ENCODE data around the gene FRMD4A. TPM values are rescaled to one million over a fixed set of nuclear protein-coding genes. Genes with fewer than 3 reads are reported as not detected.

FRMD4A gene
- total RNA-seq, 1 donor from 2014 or later, result 33.3 TPM

- DNase-seq, result no peak
These were observed 632.5 kb downstream of the FRMD4A start for GRCh38 chr10:13698217-13698616.

- DNase-seq, result no peak
These were observed 634.7 kb downstream of the FRMD4A start for GRCh38 chr10:13696071-13696470.

GRCh38 chr10:13695588-13695987 is 635.1 kb downstream of the FRMD4A start:
- no peak for DNase-seq

- no peak for DNase-seq
These were observed 636.7 kb downstream of the FRMD4A start for GRCh38 chr10:13693783-13694700.

GRCh38 chr10:13690281-13690825 is 640.4 kb downstream of the FRMD4A start:
- DNase-seq, result no peak

GRCh38 chr10:13686331-13686752 is 644.4 kb downstream of the FRMD4A start:
- no peak for DNase-seq

GRCh38 chr10:13685885-13686284 is 644.8 kb downstream of the FRMD4A start:
- DNase-seq, result no peak

- DNase-seq, result peak; percentile 62
These were observed 645.8 kb downstream of the FRMD4A start for GRCh38 chr10:13684806-13685482.

GRCh38 chr10:13684252-13684791 is 646.4 kb downstream of the FRMD4A start:
- peak; percentile 83 for DNase-seq

GRCh38 chr10:13683017-13683416 is 647.7 kb downstream of the FRMD4A start:
- DNase-seq, result no peak

- DNase-seq, result no peak
These were observed 648.8 kb downstream of the FRMD4A start for GRCh38 chr10:13681960-13682359.

- DNase-seq, result no peak
These were observed 649.2 kb downstream of the FRMD4A start for GRCh38 chr10:13681528-13681927.

- DNase-seq, result no peak
These were observed 649.6 kb downstream of the FRMD4A start for GRCh38 chr10:13681095-13681494.

GRCh38 chr10:13678101-13678843 is 652.5 kb downstream of the FRMD4A start:
- no peak for DNase-seq

GRCh38 chr10:13674645-13675588 is 655.8 kb downstream of the FRMD4A start:
- DNase-seq, result no peak

- peak; percentile 48 for DNase-seq
These were observed 657.6 kb downstream of the FRMD4A start for GRCh38 chr10:13673156-13673555.

- no peak for DNase-seq
These were observed 658.2 kb downstream of the FRMD4A start for GRCh38 chr10:13672548-13672947.

GRCh38 chr10:13671904-13672303 is 658.8 kb downstream of the FRMD4A start:
- DNase-seq, result no peak

- DNase-seq, result no peak
These were observed 660.4 kb downstream of the FRMD4A start for GRCh38 chr10:13670311-13670710.

- DNase-seq, result no peak
These were observed 660.8 kb downstream of the FRMD4A start for GRCh38 chr10:13669901-13670300.

All from skin of body (tissue), 2 donors.